ENCODE data around the gene MTX1.

The MTX1 gene

GRCh38 chr1:155261852-155262673, 53.6 kb downstream of the MTX1 start, which contains the start of gene SCAMP3:
TSS of gene SCAMP3 (minus strand) at chr1:155262360. CDS start at chr1:155262151, 209 bp downstream.
- DNase-seq (ENCODE audit: low spot score): peak; percentile 97

- no peak for DNase-seq (ENCODE audit: low spot score)
Observed at GRCh38 chr1:155263067-155263466, 54.6 kb downstream of the MTX1 start.

Data from germinal center (tissue), 1 donor.